H1 (cell line): ENCODE measurements around the gene CFHR1. TPM values are rescaled to one million over a fixed set of nuclear protein-coding genes. Genes with fewer than 3 reads are reported as not detected.
A peak's percentile ranks its signal among the peaks of the same experiment; 100 is the strongest.

Source experiments
- CTCF ChIA-PET: fragments of 300-600 bp; sonication (Branson Sonifier 250); formaldehyde crosslinking; loops from one replicate; lab custom pipeline; 2021; ENCODE audit not compliant: partially characterized antibody; lab: Charles Lee
- POLR2A ChIA-PET: fragments of 300-600 bp; sonication (Branson Sonifier 250); formaldehyde crosslinking; loops from one replicate; lab custom pipeline; 2021; ENCODE audit warnings: inconsistent platforms; ENCODE audit not compliant: partially characterized antibody; lab: Charles Lee
- DNase-seq, 2 experiments: peaks; one replicate each; pipeline versions ENCODE4 v3.0.0 to v3.0.0-alpha.2; 2010 to 2022; ENCODE audit warnings: low spot score in 2 of 2, low read depth in 1 of 2, mixed read lengths in 1 of 2
- FAIRE-seq: peaks from 2 replicates; lab custom pipeline; 2011; peaks lifted over from hg19 to GRCh38; lab: Jason Lieb, UNC
- H2AFZ ChIP-seq: 2 replicates; pipeline ENCODE4 v1.8.1; 2012; ENCODE audit warnings: low read length, inconsistent platforms
- H2AK5ac ChIP-seq: 2 replicates; pipeline ENCODE4 v1.6.1; 2013; ENCODE audit warnings: low read depth, low read length
- H2BK120ac ChIP-seq: replicated peaks from 2 replicates; pipeline ENCODE3; 2013; ENCODE audit warnings: low read depth, low read length, inconsistent platforms
- H2BK12ac ChIP-seq: 2 replicates; pipeline ENCODE4 v1.6.1; 2013; ENCODE audit warnings: low read depth, low read length
- H2BK15ac ChIP-seq: 2 replicates; pipeline ENCODE4 v1.6.1; 2013; ENCODE audit warnings: low read length
- H2BK20ac ChIP-seq: 2 replicates; pipeline ENCODE4 v1.6.1; 2013; ENCODE audit warnings: low read length
- H2BK5ac ChIP-seq: 2 replicates; pipeline ENCODE4 v1.6.1; 2013; ENCODE audit warnings: low read depth, low read length
- H3K14ac ChIP-seq: 2 replicates; pipeline ENCODE4 v1.6.1; 2013; ENCODE audit warnings: inconsistent platforms; ENCODE audit not compliant: insufficient read length
- H3K18ac ChIP-seq: 2 replicates; pipeline ENCODE4 v1.6.1; 2013; ENCODE audit warnings: low read length; ENCODE audit errors: extremely low read depth
- H3K23ac ChIP-seq: 2 replicates; pipeline ENCODE4 v1.6.1; 2013; ENCODE audit warnings: inconsistent platforms; ENCODE audit not compliant: insufficient read length
- H3K23me2 ChIP-seq: 2 replicates; pipeline ENCODE4 v1.6.1; 2013; ENCODE audit warnings: low read depth, low read length
- H3K27ac ChIP-seq: 2 replicates; pipeline ENCODE4 v1.6.1; 2011; ENCODE audit warnings: low read depth, low read length, inconsistent platforms
- H3K27me3 ChIP-seq, 4 experiments: replicated peaks in 1 of 4; 1 replicate in 1 of 4; 2 replicates in 3 of 4; pipeline versions ENCODE4 v1.6.1 to v1.8.1; 2011 to 2013; ENCODE audit warnings: low read length in 3 of 4, mild to moderate bottlenecking in 3 of 4, inconsistent platforms in 2 of 4, mixed read lengths in 2 of 4, moderate library complexity in 1 of 4; ENCODE audit not compliant: control insufficient read depth in 3 of 4, insufficient read depth in 3 of 4; ENCODE audit errors: extremely low read depth in 1 of 4
- H3K36me3 ChIP-seq, 4 experiments: 2 replicates each; pipeline versions ENCODE4 v1.6.1 to v1.8.1; 2011 to 2013; ENCODE audit warnings: mild to moderate bottlenecking in 4 of 4, low read length in 3 of 4, moderate library complexity in 2 of 4, control low read depth in 1 of 4, inconsistent platforms in 1 of 4; ENCODE audit not compliant: insufficient read depth in 4 of 4, control insufficient read depth in 2 of 4
- H3K4ac ChIP-seq: replicated peaks from 2 replicates; pipeline ENCODE3; 2013; ENCODE audit warnings: low read length, low read depth, mixed read lengths, inconsistent platforms; ENCODE audit not compliant: insufficient read length
- H3K4me1 ChIP-seq, 4 experiments: replicated peaks in 1 of 4; 1 replicate in 1 of 4; 2 replicates in 3 of 4; pipeline versions ENCODE4 v1.6.1 to v1.8.1; 2011 to 2013; ENCODE audit warnings: low read length in 3 of 4, inconsistent platforms in 2 of 4, mixed read lengths in 1 of 4; ENCODE audit not compliant: insufficient read depth in 4 of 4, control insufficient read depth in 3 of 4
- H3K4me2 ChIP-seq, 2 experiments: 2 replicates each; pipeline versions ENCODE4 v1.6.1 to v1.8.1; 2011 to 2013; ENCODE audit warnings: low read depth in 2 of 2, low read length in 2 of 2, control low read depth in 1 of 2, inconsistent platforms in 1 of 2, mild to moderate bottlenecking in 1 of 2; ENCODE audit not compliant: insufficient read depth in 1 of 2
- H3K4me3 ChIP-seq, 4 experiments: fragments of 200-600, 300-600 bp in 1 of 4; sonication (generic), shearing (Covaris generic), sonication (Bioruptor Twin) in 1 of 4; 2 replicates each; pipeline versions ENCODE4 v1.5.1 to v1.8.1; 2011 to 2016; ENCODE audit warnings: low read length in 4 of 4, low read depth in 3 of 4, control low read depth in 2 of 4, inconsistent platforms in 2 of 4, mild to moderate bottlenecking in 2 of 4, mixed read lengths in 1 of 4, moderate library complexity in 1 of 4; ENCODE audit not compliant: insufficient read depth in 2 of 4; ENCODE audit errors: extremely low read depth in 1 of 4
- H3K56ac ChIP-seq: replicated peaks from 2 replicates; pipeline ENCODE3; 2013; ENCODE audit warnings: low read depth, mild to moderate bottlenecking, mixed read lengths, low read length, inconsistent platforms; ENCODE audit not compliant: insufficient read length
- H3K79me1 ChIP-seq: 2 replicates; pipeline ENCODE4 v1.6.1; 2013; ENCODE audit warnings: low read depth, low read length, control low read depth
- H3K79me2 ChIP-seq, 2 experiments: 2 replicates each; pipeline versions ENCODE4 v1.6.1 to v1.8.1; 2012 to 2013; ENCODE audit warnings: low read length in 2 of 2, mild to moderate bottlenecking in 2 of 2, inconsistent platforms in 1 of 2; ENCODE audit not compliant: insufficient read depth in 2 of 2, control insufficient read depth in 1 of 2
- H3K9ac ChIP-seq, 4 experiments: replicated peaks in 1 of 4; 1 replicate in 1 of 4; 2 replicates in 3 of 4; pipeline versions ENCODE4 v1.6.1 to v1.8.1; 2011 to 2013; ENCODE audit warnings: low read depth in 3 of 4, low read length in 3 of 4, control low read depth in 2 of 4, mild to moderate bottlenecking in 2 of 4, moderate library complexity in 2 of 4, inconsistent platforms in 1 of 4; ENCODE audit errors: extremely low read depth in 1 of 4
- H3K9me3 ChIP-seq, 2 experiments: 2 replicates each; pipeline versions ENCODE4 v1.6.1 to v1.8.1; 2012 to 2013; ENCODE audit warnings: mild to moderate bottlenecking in 2 of 2, moderate library complexity in 2 of 2, control low read depth in 1 of 2, inconsistent platforms in 1 of 2, low read depth in 1 of 2, low read length in 1 of 2, mixed read lengths in 1 of 2; ENCODE audit not compliant: insufficient read depth in 2 of 2
- H4K20me1 ChIP-seq, 2 experiments: replicated peaks in 1 of 2; 2 replicates each; pipeline versions ENCODE3 to v1.8.1; 2011 to 2013; ENCODE audit warnings: inconsistent platforms in 2 of 2, low read length in 2 of 2, mild to moderate bottlenecking in 1 of 2; ENCODE audit not compliant: insufficient read depth in 2 of 2, control insufficient read depth in 1 of 2
- H4K5ac ChIP-seq: 2 replicates; pipeline ENCODE4 v1.6.1; 2013; ENCODE audit warnings: low read length, low read depth, mixed read lengths, inconsistent platforms; ENCODE audit not compliant: insufficient read length
- H4K8ac ChIP-seq: 2 replicates; pipeline ENCODE4 v1.8.0; 2013; ENCODE audit warnings: mild to moderate bottlenecking, moderate library complexity, low read length, inconsistent platforms; ENCODE audit not compliant: insufficient read depth; ENCODE audit errors: extremely low read depth
- H4K91ac ChIP-seq: replicated peaks from 2 replicates; pipeline ENCODE3; 2013; ENCODE audit warnings: low read length, mixed read lengths, inconsistent platforms; ENCODE audit not compliant: insufficient read length
- CTCF ChIP-seq, 3 experiments: IDR thresholded peaks; 1 replicate in 2 of 3; 2 replicates in 1 of 3; pipeline versions ENCODE4 v1.5.1 to v1.6.1; 2011; ENCODE audit warnings: low read length in 3 of 3, mild to moderate bottlenecking in 3 of 3, inconsistent platforms in 2 of 3, low read depth in 1 of 3, moderate library complexity in 1 of 3; ENCODE audit not compliant: insufficient read depth in 1 of 3; ENCODE audit errors: control extremely low read depth in 1 of 3
- E2F6 ChIP-seq: IDR thresholded peaks from 2 replicates; pipeline ENCODE4 v1.6.1; 2012; ENCODE audit warnings: inconsistent platforms
- MAX ChIP-seq: IDR thresholded peaks from 2 replicates; pipeline ENCODE4 v1.6.1; 2012; ENCODE audit warnings: inconsistent platforms
- RAD21 ChIP-seq, 2 experiments: IDR thresholded peaks in 1 of 2; conservative IDR thresholded peaks in 1 of 2; 2 replicates each; pipeline ENCODE4 v1.6.1; 2011; ENCODE audit warnings: low read depth in 2 of 2, low read length in 2 of 2, improper control_type of control experiment in 1 of 2, inconsistent platforms in 1 of 2, mild to moderate bottlenecking in 1 of 2, moderate library complexity in 1 of 2
- RFX5 ChIP-seq: IDR thresholded peaks from 2 replicates; pipeline ENCODE4 v1.6.1; 2011; ENCODE audit warnings: low read depth, low read length, improper control_type of control experiment, borderline replicate concordance
- SUZ12 ChIP-seq: fragments of 200-600 bp; sonication (generic); IDR thresholded peaks from 2 replicates; pipeline ENCODE4 v1.6.1; 2012; ENCODE audit warnings: mild to moderate bottlenecking, inconsistent platforms, low read length, moderate library complexity, mixed read lengths
- TBP ChIP-seq: IDR thresholded peaks from 2 replicates; pipeline ENCODE4 v1.6.1; 2011; ENCODE audit warnings: low read depth, low read length, improper control_type of control experiment
- TCF12 ChIP-seq: IDR thresholded peaks from 2 replicates; pipeline ENCODE4 v1.6.1; 2011; ENCODE audit warnings: low read depth, mild to moderate bottlenecking, low read length
- WGBS, 2 experiments: shearing (Covaris generic) in 1 of 2; methylation state at CpG; one replicate each; pipeline versions ENCODE4 v1.1.6 to v1.1.7; 2013 to 2015; ENCODE audit warnings: low lambda C conversion rate in 2 of 2, mixed read lengths in 2 of 2, inconsistent platforms in 1 of 2, low coverage in 1 of 2, missing lambda C conversion rate in 1 of 2; ENCODE audit not compliant: insufficient replicate concordance in 2 of 2, insufficient coverage in 1 of 2, insufficient read length in 1 of 2; ENCODE audit errors: extremely low coverage in 1 of 2, missing lambda C conversion rate in 1 of 2; 5-methylcytosine and 5-hydroxymethylcytosine counted together
- polyA plus RNA-seq, 7 experiments: library from polyadenylated mRNA; depleted of rRNA in 3 of 7; stranded (reverse) in 5 of 7; unstranded in 2 of 7; fragments of >200 nt in 5 of 7; fragments of 200-250 nt in 2 of 7; gene quantifications; 1 replicate in 5 of 7; 2 replicates in 1 of 7; 4 replicates in 1 of 7; pipeline versions ENCODE4 v1.2.1 to v1.2.3, GENCODE V29; 2011 to 2013; ENCODE audit warnings: missing spikeins in 2 of 7, mixed read lengths in 2 of 7
- total RNA-seq: library from RNA; stranded (reverse); fragmentation: NEBNext Ultra II Directional; extraction: Animal tissue kit (Norgen Biotek cat#: 25700); gene quantifications from 2 replicates; pipeline ENCODE4 v1.2.1, GENCODE V29; 2021

Gene CFHR1
- total and polyA plus RNA-seq, 2 of the 8 experiments (the other 6 are each of a cell fraction or from before 2014, with no cell fraction given): not detected

GRCh38 chr1:196877964-196878363 is 58.4 kb downstream of the CFHR1 start:
- Histone ChIP-seq H3K79me1 (no peaks in the 10 kb centered on the region), H3K27me3 (peaks cover 0 to 8% (median 2%) of the 10 kb centered on the region in 4 experiments; a peak in 4 of 7 replicates), H4K91ac (no peak overlapping the region), H2BK20ac (no peak overlapping the region), H3K18ac (no peak overlapping the region), H3K4me3 (peak overlapping the region; percentile 0 to 43 (median 9); a peak in 6 of 8 replicates), H3K9me3 (no peaks in the 10 kb centered on the region), H3K14ac (no peak overlapping the region), H3K23me2 (no peaks in the 10 kb centered on the region; the same call in 1 of the 2 replicates), H3K36me3 (no peaks in the 10 kb centered on the region), H4K20me1 (no peaks in the 10 kb centered on the region), H4K5ac (no peak overlapping the region), H3K27ac (no peak overlapping the region), H3K23ac (no peak overlapping the region), H3K9ac (no peak overlapping the region), H2BK5ac (no peak overlapping the region), H2BK12ac (no peak overlapping the region), H3K56ac (no peak overlapping the region), H2BK15ac (no peak overlapping the region), H4K8ac (no peak overlapping the region), H2AK5ac (no peak overlapping the region), H3K79me2 (no peaks in the 10 kb centered on the region), H3K4me2 (peak overlapping the region; percentile 53 to 58), H2BK120ac (no peak overlapping the region), H3K4me1 (peaks cover 0 to 4% (median 0%) of the 10 kb centered on the region in 4 experiments; a peak in 1 of 7 replicates), H2AFZ (peak overlapping the region; percentile 96; the same call in 1 of the 2 replicates), H3K4ac (no peak overlapping the region)
- 10% methylated on average over 29 of the region's 29 CpGs; no CpG with 5 or more reads in 1 of the 2 experiments for WGBS, 2 experiments
- CTCF ChIA-PET: interaction anchor here (0.9 to 1.5 kb wide), 2 partner anchors 24 to 154 kb away, joined by 3 to 6 read pairs; no protein-coding TSS in a partner anchor
- DNase-seq (peak; percentile 56 to 60), FAIRE-seq (peak; percentile 19)
- POLR2A ChIA-PET: no interaction called here
- TF ChIP-seq RAD21 (IDR thresholded peaks at IDR 0.05 in 1 of 2, conservative IDR thresholded peaks at IDR 0.05 in 1 of 2; ENCODE audit: low read depth in 2 of 2, low read length in 2 of 2) (peak in 1 of 2 experiments; percentile 39; a peak in 2 of 4 replicates), SUZ12 (no peak), MAX (peak; percentile 91), RFX5 (no peak), TBP (peak; percentile 85; the same call in 1 of the 2 replicates), E2F6 (peak; percentile 73), TCF12 (peak; percentile 6; the same call in 1 of the 2 replicates), CTCF (IDR thresholded peaks at IDR 0.05; ENCODE audit: control extremely low read depth in 1 of 3, insufficient read depth in 1 of 3, low read depth in 1 of 3, low read length in 3 of 3) (peak in 2 of 3 experiments; percentile 15 to 32; a peak in 1 of 4 replicates)
